Esophagus squamous epithelium (tissue), 5 donors: ENCODE results near the gene HERC2. TPM values are rescaled to one million over a fixed set of nuclear protein-coding genes. Genes with fewer than 3 reads are reported as not detected.

Experiments used
- DNase-seq: peaks from one replicate; lab custom pipeline; 2025; lab: John Stamatoyannopoulos, UW
- H3K27ac ChIP-seq, 4 donors: fragments of 200-600 bp; sonication (generic); one replicate each; pipeline ENCODE4 v1.5.1; 2016 to 2019; ENCODE audit warnings: mild to moderate bottlenecking in 1 of 4
- H3K27me3 ChIP-seq, 4 donors: fragments of 200-600 bp; sonication (generic); 1 replicate in 3 of 4; 2 replicates in 1 of 4; pipeline versions ENCODE4 v1.5.1 to v1.6.0; 2017 to 2021; ENCODE audit warnings: antibody characterized with exemption in 1 of 4
- H3K36me3 ChIP-seq, 3 donors: fragments of 200-600 bp; sonication (generic); one replicate each; pipeline ENCODE4 v1.5.1; 2016 to 2019
- H3K4me1 ChIP-seq, 3 donors: fragments of 200-600 bp; sonication (generic); one replicate each; pipeline ENCODE4 v1.5.1; 2017 to 2019
- H3K4me3 ChIP-seq, 4 donors: fragments of 200-600 bp; sonication (generic); 1 replicate in 3 of 4; 2 replicates in 1 of 4; pipeline ENCODE4 v1.5.1; 2016 to 2019; ENCODE audit warnings: mild to moderate bottlenecking in 2 of 4, moderate library complexity in 1 of 4
- H3K9me3 ChIP-seq, 3 donors: fragments of 200-600 bp; sonication (generic); one replicate each; pipeline ENCODE4 v1.5.1; 2016 to 2019
- POLR2A ChIP-seq, 4 donors: fragments of 450-650 bp; IDR thresholded peaks; one replicate each; pipeline ENCODE4 v1.6.1; 2017; ENCODE audit warnings: antibody characterized with exemption in 4 of 4, mild to moderate bottlenecking in 4 of 4, moderate library complexity in 3 of 4
- WGBS, 2 donors: methylation state at CpG; one replicate each; pipeline ENCODE4 v1.1.5; 2018; 5-methylcytosine and 5-hydroxymethylcytosine counted together
- intact Hi-C: fragments of 100-400 bp; cut with DNase I; formaldehyde crosslinking; loops from one replicate; pipeline ENCODE4 v1.15.0; 2022
- total RNA-seq, 4 donors: library from RNA; depleted of rRNA; stranded (reverse); fragments of >200 nt; gene quantifications; one replicate each; pipeline ENCODE4 v1.1.0, GENCODE V29; 2016
- TF ChIP-seq, protein P1 (sequence below), 6 experiments: fragments of 450-650 bp in 4 of 6; fragments of 200-600 bp in 2 of 6; sonication (generic) in 2 of 6; IDR thresholded peaks; one replicate each; pipeline ENCODE4 v1.5.1; 2016 to 2019; ENCODE audit warnings: antibody characterized with exemption in 6 of 6, mild to moderate bottlenecking in 4 of 6, moderate library complexity in 4 of 6
- donor health status: DM: yes; HTN: yes; CAD: no.

The HERC2 gene
- total RNA-seq, 4 donors from 2014 or later: 32.2 to 45.0 (median 39.2) TPM

DNA sequence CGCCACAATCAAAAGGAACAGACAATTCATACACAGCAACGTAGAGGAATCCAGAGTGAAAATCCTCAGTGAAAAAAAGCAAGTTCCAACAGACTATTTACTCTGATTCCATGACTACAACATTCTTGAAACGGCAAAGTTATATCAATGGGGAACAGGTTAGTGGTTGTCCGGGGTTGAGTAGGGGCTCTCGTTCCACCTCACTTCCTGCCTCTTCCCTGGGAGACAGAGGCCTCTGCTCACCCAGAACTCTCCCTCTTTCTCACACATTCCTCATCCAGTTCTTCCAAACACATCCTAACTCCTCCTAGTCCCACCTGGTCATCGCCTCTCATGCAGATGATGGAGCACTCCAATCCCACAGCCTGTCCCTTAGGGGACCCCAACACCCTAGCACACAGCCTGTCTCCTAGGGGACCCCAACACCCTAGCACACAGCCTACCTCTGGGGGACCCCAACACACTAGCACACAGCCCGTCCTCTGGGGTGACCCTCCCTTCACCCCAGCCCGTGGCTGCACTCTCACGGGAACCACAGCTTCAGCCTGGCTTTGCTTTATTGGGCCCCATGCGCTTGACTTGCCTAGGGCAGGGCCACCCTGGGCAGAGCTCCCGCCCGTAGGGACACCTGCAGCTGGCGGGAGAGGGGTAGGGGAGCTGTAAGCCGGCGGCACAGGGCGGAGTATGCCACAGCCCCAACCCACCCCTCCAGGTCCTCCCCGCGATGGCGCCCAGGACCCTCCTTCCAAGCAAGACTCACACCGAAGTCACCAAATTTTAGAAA lies 228.0 kb downstream of the HERC2 start:
- TF ChIP-seq, protein P1, sequence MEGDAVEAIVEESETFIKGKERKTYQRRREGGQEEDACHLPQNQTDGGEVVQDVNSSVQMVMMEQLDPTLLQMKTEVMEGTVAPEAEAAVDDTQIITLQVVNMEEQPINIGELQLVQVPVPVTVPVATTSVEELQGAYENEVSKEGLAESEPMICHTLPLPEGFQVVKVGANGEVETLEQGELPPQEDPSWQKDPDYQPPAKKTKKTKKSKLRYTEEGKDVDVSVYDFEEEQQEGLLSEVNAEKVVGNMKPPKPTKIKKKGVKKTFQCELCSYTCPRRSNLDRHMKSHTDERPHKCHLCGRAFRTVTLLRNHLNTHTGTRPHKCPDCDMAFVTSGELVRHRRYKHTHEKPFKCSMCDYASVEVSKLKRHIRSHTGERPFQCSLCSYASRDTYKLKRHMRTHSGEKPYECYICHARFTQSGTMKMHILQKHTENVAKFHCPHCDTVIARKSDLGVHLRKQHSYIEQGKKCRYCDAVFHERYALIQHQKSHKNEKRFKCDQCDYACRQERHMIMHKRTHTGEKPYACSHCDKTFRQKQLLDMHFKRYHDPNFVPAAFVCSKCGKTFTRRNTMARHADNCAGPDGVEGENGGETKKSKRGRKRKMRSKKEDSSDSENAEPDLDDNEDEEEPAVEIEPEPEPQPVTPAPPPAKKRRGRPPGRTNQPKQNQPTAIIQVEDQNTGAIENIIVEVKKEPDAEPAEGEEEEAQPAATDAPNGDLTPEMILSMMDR (IDR thresholded peaks at IDR 0.05): no peak
- no peak for TF ChIP-seq POLR2A (IDR thresholded peaks at IDR 0.05)
- Histone ChIP-seq H3K27me3 (peaks cover 0 to 59% (median 0%) of the 10 kb centered on the region in 4 donors), H3K36me3 (no peaks in the 10 kb centered on the region), H3K9me3 (peaks cover 0 to 14% (median 5%) of the 10 kb centered on the region in 3 donors), H3K4me3 (peak overlapping the region; percentile 32 to 72 (median 52)), H3K4me1 (peaks cover 31 to 58% (median 34%) of the 10 kb centered on the region in 3 donors), H3K27ac (peak overlapping the region in 3 of 4 donors; percentile 82 to 92 (median 89))
- WGBS, 2 donors: 44 to 64% methylated on average over 8 to 10 of the region's 20 CpGs
- intact Hi-C loops: no loop called here
- DNase-seq: no peak

DNA sequence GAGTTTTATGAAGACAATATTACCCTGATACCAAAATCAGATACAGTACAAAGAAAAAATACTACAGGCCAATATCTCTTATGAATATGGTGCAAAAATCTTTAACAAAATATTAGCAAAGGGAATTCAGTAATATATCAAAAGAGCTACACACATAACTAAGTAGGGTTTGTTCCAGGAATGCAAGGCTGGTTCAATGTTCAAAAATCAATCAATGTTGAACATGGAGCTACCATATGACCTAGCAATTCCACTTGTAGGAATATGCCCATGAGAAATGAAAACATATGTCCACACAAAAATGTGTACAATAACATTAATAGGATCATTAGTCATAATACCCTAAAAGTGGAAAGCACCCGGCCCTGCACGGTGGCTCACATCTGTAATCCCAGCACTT lies 230.7 kb downstream of the HERC2 start:
- WGBS, 2 donors: 92 to 95% methylated on average over 2 of the region's 2 CpGs
- intact Hi-C loops: no loop called here
- peaks cover 0 to 14% (median 5%) of the 10 kb centered on the region in 3 donors for H3K9me3 ChIP-seq
- H3K27ac ChIP-seq: no peak overlapping the region
- no peak for DNase-seq
- TF ChIP-seq POLR2A (IDR thresholded peaks at IDR 0.05): no peak
- TF ChIP-seq, protein P1 (IDR thresholded peaks at IDR 0.05): no peak
- H3K4me1 ChIP-seq: peaks cover 18 to 33% (median 21%) of the 10 kb centered on the region in 3 donors
- no peaks in the 10 kb centered on the region for H3K36me3 ChIP-seq
- no peak overlapping the region for H3K4me3 ChIP-seq
- H3K27me3 ChIP-seq: peaks cover 0 to 33% (median 0%) of the 10 kb centered on the region in 4 donors

DNA sequence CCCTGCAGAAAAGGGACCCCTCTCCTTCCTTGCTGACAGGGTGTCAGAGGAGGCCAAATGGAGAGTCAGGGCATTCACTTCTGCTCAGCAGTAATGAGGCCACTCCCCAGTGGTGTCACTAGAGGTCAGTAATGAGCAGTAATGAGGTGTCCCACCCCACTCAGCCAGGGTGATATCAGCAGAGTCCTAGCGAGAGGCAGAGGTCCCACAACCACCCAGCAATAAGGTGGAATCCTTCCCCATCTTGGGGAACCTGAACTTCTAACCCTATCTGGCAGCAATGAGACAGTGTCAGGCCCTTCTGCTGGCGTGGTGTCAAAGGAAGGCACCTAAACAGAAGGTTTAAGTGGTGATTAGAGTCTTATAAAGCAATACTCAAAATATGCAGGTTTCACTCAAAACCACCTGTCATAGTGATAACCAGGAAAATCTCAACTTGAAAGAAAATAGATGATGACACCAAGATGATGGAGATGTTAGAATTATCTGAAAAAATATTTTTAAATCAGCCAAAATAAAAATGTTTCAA lies 235.7 kb downstream of the HERC2 start:
- Histone ChIP-seq H3K27ac (peak overlapping the region in 1 of 4 donors; percentile 53), H3K27me3 (no peaks in the 10 kb centered on the region)
- intact Hi-C loops: no loop called here

DNA sequence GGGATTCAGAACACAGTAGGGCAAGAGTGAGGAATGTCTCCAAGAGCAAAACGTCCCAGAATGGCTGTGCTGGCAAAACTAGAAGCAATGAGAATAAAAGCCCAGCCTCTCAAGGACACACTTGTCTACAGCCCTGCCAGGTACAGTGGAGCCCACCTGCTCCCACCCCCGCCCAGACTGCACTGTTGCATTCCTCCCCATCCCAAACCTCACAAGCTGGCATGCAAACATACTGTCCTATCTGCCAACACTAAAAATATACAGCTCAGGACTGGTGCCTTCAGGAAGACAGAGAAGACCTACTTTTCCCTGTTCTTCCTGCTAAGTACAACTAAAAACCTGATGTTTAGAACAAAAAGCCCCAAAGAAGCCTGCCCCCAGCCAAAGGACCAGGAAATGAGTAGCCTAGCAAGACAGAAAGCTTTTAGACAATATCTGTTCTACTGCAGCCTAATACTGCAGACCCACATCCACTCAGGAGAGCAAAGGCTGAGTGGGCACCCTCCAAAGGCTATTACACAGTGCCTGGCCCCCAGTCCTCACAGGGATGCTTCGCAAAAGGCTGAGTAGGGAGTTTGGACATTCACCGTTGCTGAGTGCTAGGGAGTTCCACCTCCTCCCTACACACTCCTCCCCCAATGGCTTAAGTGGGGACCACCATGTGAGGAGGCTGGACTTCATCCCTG lies 236.3 kb downstream of the HERC2 start:
- H3K9me3 ChIP-seq: peaks cover 0 to 8% (median 0%) of the 10 kb centered on the region in 3 donors
- WGBS, 2 donors: 41 to 71% methylated on average over 2 to 4 of the region's 4 CpGs
- H3K27ac ChIP-seq: no peak overlapping the region
- intact Hi-C loops: no loop called here
- DNase-seq: no peak
- TF ChIP-seq, protein P1 (IDR thresholded peaks at IDR 0.05): no peak
- no peak for TF ChIP-seq POLR2A (IDR thresholded peaks at IDR 0.05)
- no peaks in the 10 kb centered on the region for H3K27me3 ChIP-seq
- H3K4me3 ChIP-seq: no peak overlapping the region
- peaks cover 0 to 5% (median 0%) of the 10 kb centered on the region in 3 donors for H3K4me1 ChIP-seq
- H3K36me3 ChIP-seq: no peaks in the 10 kb centered on the region

More for the DNA sequence above, 235.7 kb downstream of the HERC2 start:
- peaks cover 0 to 5% (median 0%) of the 10 kb centered on the region in 3 donors for H3K4me1 ChIP-seq
- no peak overlapping the region for H3K4me3 ChIP-seq
- H3K36me3 ChIP-seq: no peaks in the 10 kb centered on the region
- WGBS, 2 donors: 20 to 38% methylated on average over 1 of the region's 2 CpGs
- TF ChIP-seq, protein P1 (IDR thresholded peaks at IDR 0.05): peak; percentile 40 to 67 (median 60)
- TF ChIP-seq POLR2A (IDR thresholded peaks at IDR 0.05): no peak
- peaks cover 0 to 14% (median 0%) of the 10 kb centered on the region in 3 donors for H3K9me3 ChIP-seq
- DNase-seq: no peak
